Right ventricle myocardium superior (tissue), 1 donor: ENCODE results near the gene PPTC7. TPM values are rescaled to one million over a fixed set of nuclear protein-coding genes. Genes with fewer than 3 reads are reported as not detected.
"Not testable (repeated sequence)": the region's sequence is repeated elsewhere in the genome, so short reads cannot be mapped to it uniquely, and the experiment has no call there.

Experiments used
- ATAC-seq: fragments of 200-7000 bp; cut with Tn5 transposase; one replicate; pipeline ENCODE4 v1.9.1; 2020; ENCODE audit warnings: mild to moderate bottlenecking; ENCODE audit not compliant: poor library complexity
- DNase-seq: peaks from one replicate; pipeline ENCODE4 v3.0.0-alpha.2; 2020
- intact Hi-C: fragments of 100-400 bp; cut with DNase I; formaldehyde crosslinking; loops from one replicate; pipeline ENCODE4 v1.11.2; 2022
- long read RNA-seq: library from polyadenylated mRNA; unstranded; transcript quantifications from one replicate; pipeline ENCODE4 v2.0.0, GENCODE V29; 2021
- total RNA-seq: library from RNA; stranded (reverse); fragmentation: NEBNext Ultra II Directional; extraction: Animal tissue kit (Norgen Biotek cat#: 25700); gene quantifications from one replicate; pipeline ENCODE4 v1.2.1, GENCODE V29; 2021
- donor health status: DM: no; HTN: yes; CAD: no; lungs with severe emphysema.

PPTC7 gene
- 98.3 TPM for total RNA-seq
- long read RNA-seq, full-length matches to known transcripts = 34 of 77 reads
- long read RNA-seq, partial matches to known transcripts = 2 of 77 reads
- long read RNA-seq, other reads (novel, unspliced or antisense) = 41 of 77 reads

- intact Hi-C loops = loop anchor here (5.0 kb wide), 1 partner anchor 36 kb away; no protein-coding TSS in a partner anchor
- peak; percentile 90 for ATAC-seq
Observed at GRCh38 chr12:110583137-110584059, at the start of gene PPTC7. Gene PPTC7, minus strand, starts transcription at chr12:110583318. Its CDS starts 287 bp downstream, at chr12:110583031.

GRCh38 chr12:110627500-110628195 lies 44.5 kb upstream of the PPTC7 start:
- intact Hi-C loops = no loop called here
- ATAC-seq (no peak), DNase-seq (no peak)

More at GRCh38 chr12:110583137-110584059, at the start of gene PPTC7:
- peak; percentile 98 for DNase-seq

DNA sequence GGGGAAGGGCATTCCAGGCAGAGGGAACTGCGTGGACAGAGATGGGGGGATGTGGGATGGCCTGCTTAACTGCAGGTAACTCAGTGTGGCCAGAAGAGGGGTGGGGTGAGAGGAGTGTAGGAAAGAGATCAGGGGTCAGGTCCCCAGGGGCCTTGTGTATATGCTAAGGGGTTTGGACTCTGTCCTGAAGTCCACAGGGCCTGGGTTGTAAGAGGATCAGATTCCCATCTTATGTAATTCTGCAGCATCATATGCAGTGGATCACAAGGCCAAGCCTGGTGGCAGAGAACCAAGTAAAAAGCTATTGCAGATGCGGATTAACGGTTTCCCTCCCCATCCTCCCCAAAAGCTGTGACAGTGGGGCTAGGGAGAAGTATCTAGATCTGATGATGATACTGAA lies 39.5 kb upstream of the PPTC7 start:
- ATAC-seq = no peak

DNA sequence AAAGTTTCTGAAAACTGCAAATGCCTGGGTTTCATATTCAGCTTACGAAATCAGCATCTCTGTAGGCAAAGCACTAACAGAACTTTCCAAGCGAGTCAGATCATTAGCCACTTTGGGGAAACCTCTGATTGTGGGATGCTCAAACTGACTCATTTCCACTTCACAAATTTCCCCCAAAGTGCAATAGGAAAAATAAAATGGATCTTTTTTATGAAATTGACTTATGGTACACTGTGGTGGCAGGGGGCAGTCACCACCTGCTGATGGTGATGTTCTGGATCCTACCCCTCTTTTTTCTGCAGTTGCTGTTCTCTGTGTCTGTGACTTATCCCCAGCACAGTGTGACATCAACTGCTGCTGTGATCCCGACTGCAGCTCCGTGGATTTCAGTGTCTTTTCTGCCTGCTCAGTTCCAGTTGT lies 36.4 kb upstream of the PPTC7 start:
- intact Hi-C loops = loop anchor here (5.0 kb wide), 1 partner anchor 68 kb away; the partner anchor contains the start of gene HVCN1
- no peak for DNase-seq
- no peak for ATAC-seq

More for the DNA sequence above, 39.5 kb upstream of the PPTC7 start:
- intact Hi-C loops = no loop called here
- DNase-seq = no peak

DNA sequence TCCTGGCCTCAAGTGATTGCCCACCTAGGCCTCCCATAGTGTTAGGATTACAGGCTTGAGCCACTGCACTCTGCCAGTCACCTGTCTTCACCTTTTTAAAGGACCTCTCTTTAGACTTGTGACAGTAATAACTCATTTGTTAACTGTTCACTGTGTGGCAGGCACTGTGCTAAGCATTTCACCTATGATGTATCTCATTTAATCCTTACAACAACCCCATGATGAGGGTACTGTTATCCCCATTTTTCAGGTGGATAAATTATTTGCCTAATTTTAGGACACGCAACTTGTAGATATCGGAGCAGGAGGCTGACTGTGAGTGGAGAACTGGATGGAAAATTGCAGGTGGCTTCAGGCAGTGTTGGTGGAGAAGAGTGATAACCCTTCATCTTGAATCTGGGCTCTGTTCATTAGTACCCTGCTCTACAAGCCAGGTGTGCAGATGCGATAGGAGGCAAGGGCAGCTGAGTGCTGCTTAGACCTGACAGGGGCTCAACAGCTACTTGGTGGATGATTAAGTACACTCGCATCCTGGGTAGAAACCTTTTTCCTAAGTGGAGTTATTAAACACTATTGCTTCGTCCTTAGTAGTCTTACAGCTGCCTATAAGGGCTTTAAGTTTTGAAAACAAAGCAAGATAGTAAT lies 33.5 kb upstream of the PPTC7 start:
- intact Hi-C loops = loop anchor here (5.0 kb wide), 1 partner anchor 71 kb away; the partner anchor contains the start of gene HVCN1
- ATAC-seq (no peak), DNase-seq (no peak)

DNA sequence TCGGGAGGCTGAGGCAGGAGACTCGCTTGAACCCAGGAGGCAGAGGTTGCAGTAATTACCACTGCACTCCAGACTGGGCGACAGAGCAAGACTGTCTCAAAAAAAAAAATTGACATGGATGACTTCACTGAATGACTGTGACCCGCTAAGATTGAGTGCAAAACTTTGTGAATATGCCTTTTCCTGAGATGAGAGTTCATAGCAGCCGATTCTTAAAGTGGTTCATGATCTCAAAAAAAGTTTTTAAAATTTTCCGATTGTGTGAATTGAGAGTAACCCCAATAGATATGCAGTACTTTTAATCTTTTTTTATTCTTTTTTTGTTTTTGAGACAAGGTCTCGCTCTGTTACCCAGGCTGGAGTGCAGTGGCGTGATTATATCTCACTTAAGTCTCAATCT lies 32.1 kb upstream of the PPTC7 start:
- intact Hi-C loops = loop anchor here (5.0 kb wide), 1 partner anchor 72 kb away; the partner anchor contains the start of gene HVCN1
- ATAC-seq (no peak), DNase-seq (no peak)

GRCh38 chr12:110613771-110614684 lies 30.9 kb upstream of the PPTC7 start, which contains the start of gene TCTN1:
Gene TCTN1, plus strand, starts transcription at chr12:110614129. Its CDS starts 54 bp downstream, at chr12:110614183.
- ATAC-seq = peak; percentile 99
- peak; percentile 99 for DNase-seq
- intact Hi-C loops = no loop called here

- intact Hi-C loops = no loop called here
- peak; percentile 8 for ATAC-seq
Observed at GRCh38 chr12:110613071-110613770, 30.1 kb upstream of the PPTC7 start.

GRCh38 chr12:110606253-110606611 lies 23.1 kb upstream of the PPTC7 start:
- DNase-seq (no peak), ATAC-seq (no peak)
- intact Hi-C loops = loop anchor here (10.0 kb wide), 1 partner anchor 219 kb away; no protein-coding TSS in a partner anchor

More at GRCh38 chr12:110613071-110613770, 30.1 kb upstream of the PPTC7 start:
- no peak for DNase-seq

DNA sequence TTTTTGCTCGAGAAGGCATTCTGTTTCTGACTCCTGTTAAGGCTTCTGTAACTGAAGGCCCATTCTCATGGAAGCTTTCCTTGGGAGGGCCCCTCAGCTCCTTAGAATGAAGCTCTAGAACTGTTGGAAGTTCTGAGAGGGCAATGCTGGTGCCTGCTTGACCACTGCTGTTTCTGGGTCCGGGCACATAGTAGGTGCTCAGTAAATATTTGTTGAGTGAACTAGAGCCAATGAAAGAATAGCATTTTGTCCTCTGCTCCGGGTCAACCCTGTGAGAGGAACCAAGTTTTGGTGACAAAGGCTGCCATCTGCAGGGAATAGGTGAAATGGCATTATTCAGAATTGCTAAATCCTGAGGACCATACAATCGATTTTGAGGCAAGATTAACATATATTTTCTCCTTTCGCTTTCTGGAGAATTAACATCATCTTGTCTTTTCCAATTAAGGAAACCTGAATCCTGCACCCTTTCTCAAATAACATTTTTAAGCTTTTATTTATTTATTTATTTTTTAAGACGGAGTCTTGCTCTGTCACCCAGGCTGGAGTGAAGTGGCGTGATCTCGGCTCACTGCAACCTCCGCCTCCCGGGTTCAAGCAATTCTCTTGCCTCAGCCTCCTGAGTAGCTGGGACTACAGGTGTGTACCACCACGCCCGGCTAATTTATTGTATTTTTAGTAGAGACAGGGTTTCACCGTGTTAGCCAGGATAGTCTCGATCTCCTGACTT lies 19.1 kb upstream of the PPTC7 start:
- intact Hi-C loops = loop anchor here (5.0 to 10.0 kb wide), 2 partner anchors 90 to 223 kb away; no protein-coding TSS in a partner anchor
- DNase-seq = not testable (repeated sequence)
- ATAC-seq = peak; percentile 84

- peak; percentile 50 for ATAC-seq
- intact Hi-C loops = loop anchor here (5.0 to 10.0 kb wide), 2 partner anchors 88 to 225 kb away; no protein-coding TSS in a partner anchor
- no peak for DNase-seq
Observed at GRCh38 chr12:110600254-110600653, 17.1 kb upstream of the PPTC7 start.

DNA sequence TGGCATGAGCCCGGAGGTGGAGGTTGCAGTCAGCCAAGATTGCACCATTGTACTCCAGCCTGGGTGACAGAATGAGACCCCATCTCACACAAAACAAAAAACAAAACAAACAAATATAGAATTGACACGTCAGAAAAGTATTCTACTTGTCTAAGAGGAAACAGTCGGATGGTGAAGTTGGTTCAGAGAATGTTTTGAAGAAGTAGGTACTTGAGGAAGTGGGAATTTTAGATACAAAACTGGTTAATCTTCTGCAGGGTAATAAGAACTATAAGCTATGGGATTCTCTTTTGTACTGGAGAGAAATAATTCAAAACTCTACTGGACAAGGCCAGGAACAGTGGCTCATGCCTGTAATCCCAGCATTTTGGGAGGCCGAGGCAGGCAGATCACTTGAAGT lies 16.2 kb upstream of the PPTC7 start:
- intact Hi-C loops = no loop called here
- no peak for ATAC-seq
- no peak for DNase-seq

GRCh38 chr12:110597885-110598284 lies 14.8 kb upstream of the PPTC7 start:
- DNase-seq (no peak), ATAC-seq (no peak)
- intact Hi-C loops = no loop called here

DNA sequence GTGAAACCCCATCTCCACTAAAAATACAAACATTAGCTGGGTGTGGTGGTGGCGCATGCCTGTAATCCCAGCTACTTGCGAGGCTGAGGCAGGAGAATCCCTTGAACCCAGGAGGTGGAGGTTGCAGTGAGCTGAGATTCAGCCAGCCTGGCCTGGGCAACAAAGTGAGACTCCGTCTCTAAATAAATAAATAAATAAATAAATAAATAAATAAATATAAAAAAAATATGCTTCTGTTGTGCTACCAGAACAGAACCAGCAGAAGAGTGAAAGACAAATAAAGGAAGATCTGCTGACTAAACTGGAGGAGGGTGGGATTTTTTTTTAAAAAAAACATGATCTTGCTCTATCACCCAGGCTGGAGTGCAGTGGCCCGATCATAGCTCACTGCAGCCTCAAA lies 9.8 kb upstream of the PPTC7 start:
- DNase-seq, intact Hi-C loops, ATAC-seq: not testable (repeated sequence)

- ATAC-seq (no peak), DNase-seq (no peak)
- intact Hi-C loops = no loop called here
Observed at GRCh38 chr12:110592078-110592477, 9.0 kb upstream of the PPTC7 start.

GRCh38 chr12:110591451-110592051 lies 8.4 kb upstream of the PPTC7 start:
- DNase-seq (no peak), ATAC-seq (peak; percentile 62)
- intact Hi-C loops = no loop called here
